ENCODE measurements around the gene SLC43A3. TPM values are rescaled to one million over a fixed set of nuclear protein-coding genes. Genes with fewer than 3 reads are reported as not detected.

The SLC43A3 gene
- total and polyA plus RNA-seq, 9 of the 15 experiments (the other 6 are each of a cell fraction or from before 2014, with no cell fraction given): 63.7 to 281 (median 139) TPM

GRCh38 chr11:57395905-57396623, 30.9 kb downstream of the SLC43A3 start (continued):
- TF ChIP-seq MLLT1 (IDR thresholded peaks at IDR 0.05) (peak in 1 of 2 experiments; percentile 28; a peak in 1 of 4 replicates), EHMT2 (IDR thresholded peaks at IDR 0.05) (peak; percentile 11; the same call in 1 of the 2 replicates), ZNF174 (CRISPR knock-in tag; IDR thresholded peaks at IDR 0.05) (no peak), HNRNPL (IDR thresholded peaks at IDR 0.05; ENCODE audit: low read depth, low read length) (peak; percentile 33; the same call in 1 of the 2 replicates), RBBP5 (IDR thresholded peaks at IDR 0.05; ENCODE audit: borderline replicate concordance, insufficient read depth, low read length, poor library complexity, severe bottlenecking) (peak; percentile 39), ZBTB2 (IDR thresholded peaks at IDR 0.05) (0 out of 2 replicates have a peak, but pooled peaks have one; percentile 33), ZNF766 (CRISPR knock-in tag; conservative IDR thresholded peaks at IDR 0.05) (peak; percentile 73), SAP30 (IDR thresholded peaks at IDR 0.05; ENCODE audit: borderline replicate concordance, insufficient read depth, low read depth, low read length, poor library complexity, severe bottlenecking) (no peak), USF1 (CRISPR knock-in tag; IDR thresholded peaks at IDR 0.05) (no peak), ZNF311 (CRISPR knock-in tag; IDR thresholded peaks at IDR 0.05) (0 out of 2 replicates have a peak, but pooled peaks have one; percentile 12), MAZ (CRISPR knock-in tag; conservative IDR thresholded peaks at IDR 0.05 in 1 of 2, IDR thresholded peaks at IDR 0.05 in 1 of 2) (peak in 1 of 2 experiments; percentile 35; a peak in 2 of 4 replicates), ZNF584 (CRISPR knock-in tag; IDR thresholded peaks at IDR 0.05; ENCODE audit: low read depth) (0 out of 2 replicates have a peak, but pooled peaks have one; percentile 23), SNIP1 (IDR thresholded peaks at IDR 0.05; ENCODE audit: low read depth) (0 out of 2 replicates have a peak, but pooled peaks have one; percentile 30)
- TF ChIP-seq, protein P1, sequence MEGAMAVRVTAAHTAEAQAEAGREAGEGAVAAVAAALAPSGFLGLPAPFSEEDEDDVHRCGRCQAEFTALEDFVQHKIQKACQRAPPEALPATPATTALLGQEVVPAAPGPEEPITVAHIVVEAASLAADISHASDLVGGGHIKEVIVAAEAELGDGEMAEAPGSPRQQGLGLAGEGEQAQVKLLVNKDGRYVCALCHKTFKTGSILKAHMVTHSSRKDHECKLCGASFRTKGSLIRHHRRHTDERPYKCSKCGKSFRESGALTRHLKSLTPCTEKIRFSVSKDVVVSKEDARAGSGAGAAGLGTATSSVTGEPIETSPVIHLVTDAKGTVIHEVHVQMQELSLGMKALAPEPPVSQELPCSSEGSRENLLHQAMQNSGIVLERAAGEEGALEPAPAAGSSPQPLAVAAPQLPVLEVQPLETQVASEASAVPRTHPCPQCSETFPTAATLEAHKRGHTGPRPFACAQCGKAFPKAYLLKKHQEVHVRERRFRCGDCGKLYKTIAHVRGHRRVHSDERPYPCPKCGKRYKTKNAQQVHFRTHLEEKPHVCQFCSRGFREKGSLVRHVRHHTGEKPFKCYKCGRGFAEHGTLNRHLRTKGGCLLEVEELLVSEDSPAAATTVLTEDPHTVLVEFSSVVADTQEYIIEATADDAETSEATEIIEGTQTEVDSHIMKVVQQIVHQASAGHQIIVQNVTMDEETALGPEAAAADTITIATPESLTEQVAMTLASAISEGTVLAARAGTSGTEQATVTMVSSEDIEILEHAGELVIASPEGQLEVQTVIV (CRISPR knock-in tag; IDR thresholded peaks at IDR 0.05; ENCODE audit: borderline replicate concordance): 0 out of 2 replicates have a peak, but pooled peaks have one; percentile 12
- TF ChIP-seq, protein P2, sequence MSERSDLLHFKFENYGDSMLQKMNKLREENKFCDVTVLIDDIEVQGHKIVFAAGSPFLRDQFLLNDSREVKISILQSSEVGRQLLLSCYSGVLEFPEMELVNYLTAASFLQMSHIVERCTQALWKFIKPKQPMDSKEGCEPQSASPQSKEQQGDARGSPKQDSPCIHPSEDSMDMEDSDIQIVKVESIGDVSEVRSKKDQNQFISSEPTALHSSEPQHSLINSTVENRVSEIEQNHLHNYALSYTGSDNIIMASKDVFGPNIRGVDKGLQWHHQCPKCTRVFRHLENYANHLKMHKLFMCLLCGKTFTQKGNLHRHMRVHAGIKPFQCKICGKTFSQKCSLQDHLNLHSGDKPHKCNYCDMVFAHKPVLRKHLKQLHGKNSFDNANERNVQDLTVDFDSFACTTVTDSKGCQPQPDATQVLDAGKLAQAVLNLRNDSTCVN (CRISPR knock-in tag; IDR thresholded peaks at IDR 0.05): peak; percentile 46; the same call in 1 of the 2 replicates
- TF ChIP-seq, protein P3, sequence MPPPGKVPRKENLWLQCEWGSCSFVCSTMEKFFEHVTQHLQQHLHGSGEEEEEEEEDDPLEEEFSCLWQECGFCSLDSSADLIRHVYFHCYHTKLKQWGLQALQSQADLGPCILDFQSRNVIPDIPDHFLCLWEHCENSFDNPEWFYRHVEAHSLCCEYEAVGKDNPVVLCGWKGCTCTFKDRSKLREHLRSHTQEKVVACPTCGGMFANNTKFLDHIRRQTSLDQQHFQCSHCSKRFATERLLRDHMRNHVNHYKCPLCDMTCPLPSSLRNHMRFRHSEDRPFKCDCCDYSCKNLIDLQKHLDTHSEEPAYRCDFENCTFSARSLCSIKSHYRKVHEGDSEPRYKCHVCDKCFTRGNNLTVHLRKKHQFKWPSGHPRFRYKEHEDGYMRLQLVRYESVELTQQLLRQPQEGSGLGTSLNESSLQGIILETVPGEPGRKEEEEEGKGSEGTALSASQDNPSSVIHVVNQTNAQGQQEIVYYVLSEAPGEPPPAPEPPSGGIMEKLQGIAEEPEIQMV (tag; conservative IDR thresholded peaks at IDR 0.05; ENCODE audit: low read depth): 0 out of 2 replicates have a peak, but pooled peaks have one; percentile 34

Data from K562 (cell line).